GM19372 (cell line): ENCODE results near the gene ESYT1.
"Not testable (repeated sequence)": the region's sequence is repeated elsewhere in the genome, so short reads cannot be mapped to it uniquely, and the experiment has no call there.

Experiments
- ATAC-seq: cut with Tn5 transposase; IDR thresholded peaks from one replicate; pipeline ENCODE4 v1.9.1; 2021; ENCODE audit warnings: mild to moderate bottlenecking, low read depth, moderate library complexity; ENCODE audit not compliant: unreplicated experiment

The ESYT1 gene

DNA sequence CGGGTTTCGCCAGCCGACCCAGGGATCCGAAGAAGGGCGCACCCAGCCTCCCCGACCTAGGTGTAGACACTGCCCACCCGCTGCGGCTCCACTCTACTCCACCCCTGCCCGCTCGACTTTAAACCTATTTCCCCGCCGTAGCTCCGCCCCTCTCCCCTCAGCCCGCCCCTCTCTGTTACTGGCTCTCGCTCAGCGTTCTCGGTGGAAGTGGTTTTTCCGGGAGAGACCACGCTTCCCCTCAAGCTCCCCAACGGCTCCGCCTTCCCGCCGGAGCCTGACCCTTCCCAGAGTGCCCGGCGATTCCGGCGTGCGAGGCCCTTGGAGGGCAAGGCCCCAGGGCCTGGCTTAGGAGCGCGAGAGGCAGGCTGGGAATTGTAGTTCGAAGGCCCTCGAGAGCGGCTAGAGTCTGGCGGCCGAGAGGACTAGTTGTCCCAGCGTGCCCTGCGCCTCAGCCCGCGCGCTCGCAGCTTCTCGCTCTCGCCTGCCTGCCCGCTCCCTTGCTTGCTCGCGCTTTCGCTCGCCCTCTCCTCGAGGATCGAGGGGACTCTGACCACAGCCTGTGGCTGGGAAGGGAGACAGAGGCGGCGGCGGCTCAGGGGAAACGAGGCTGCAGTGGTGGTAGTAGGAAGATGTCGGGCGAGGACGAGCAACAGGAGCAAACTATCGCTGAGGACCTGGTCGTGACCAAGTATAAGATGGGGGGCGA is 23.8 kb upstream of the ESYT1 start, which contains the start of gene PA2G4:
TSS of gene PA2G4 (plus strand) at position 451 of the 706 bp plus-strand sequence. CDS start at position 630, 179 bp downstream.
- peak; percentile 92 for ATAC-seq

DNA sequence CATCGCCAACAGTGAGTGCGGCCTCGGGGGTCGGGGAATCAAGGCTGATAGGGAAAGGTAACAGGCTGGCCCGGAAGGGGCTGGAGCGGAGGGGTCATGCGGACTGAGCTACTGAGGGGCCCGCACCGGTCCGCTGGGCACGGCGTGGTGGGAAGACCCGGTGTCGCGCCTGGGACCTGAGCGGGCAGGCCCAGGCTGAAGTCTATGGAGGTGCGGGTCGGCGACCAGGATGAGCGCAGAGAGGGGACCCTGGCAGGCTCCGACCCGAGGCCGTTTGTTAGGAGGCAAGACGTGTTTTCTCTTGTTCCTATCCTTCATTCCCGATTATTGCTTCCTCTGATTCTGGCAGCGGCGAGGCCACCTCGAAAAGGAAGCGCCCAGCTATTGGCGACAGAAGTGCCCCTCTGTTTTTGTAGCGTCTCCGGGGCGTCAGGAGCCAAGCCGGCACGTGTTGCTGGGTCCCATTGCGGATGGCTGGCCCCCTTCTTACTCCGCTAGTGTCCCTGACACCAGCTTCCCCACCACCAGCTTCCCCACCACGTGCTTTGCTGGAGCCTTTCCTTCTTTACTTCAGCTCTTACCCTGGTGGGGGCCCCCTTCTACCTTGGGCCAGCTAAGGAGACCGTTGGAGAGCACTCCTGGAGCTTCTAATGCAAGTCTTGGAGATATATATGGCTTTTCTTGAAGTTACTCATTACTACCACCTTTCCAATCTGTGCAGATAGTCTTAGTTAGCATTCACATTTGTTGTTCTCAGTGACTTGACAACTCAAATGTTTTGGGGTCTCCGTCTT is 23.1 kb upstream of the ESYT1 start:
- ATAC-seq = peak; percentile 3

DNA sequence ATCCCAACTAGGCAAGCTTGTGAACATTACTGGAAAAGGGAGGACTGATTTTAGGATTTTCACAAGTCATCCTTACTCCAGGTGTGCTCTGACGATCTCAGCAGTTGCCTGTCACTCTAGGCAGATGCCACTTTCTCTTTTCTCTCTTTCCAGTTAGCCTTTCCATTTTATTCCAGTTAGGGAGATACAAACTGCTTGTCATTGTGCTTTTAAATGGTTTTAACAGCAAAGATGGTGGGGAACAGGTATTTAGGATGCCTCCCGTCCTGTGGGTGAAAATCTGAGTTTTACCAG is 22.5 kb upstream of the ESYT1 start:
- no peak for ATAC-seq

DNA sequence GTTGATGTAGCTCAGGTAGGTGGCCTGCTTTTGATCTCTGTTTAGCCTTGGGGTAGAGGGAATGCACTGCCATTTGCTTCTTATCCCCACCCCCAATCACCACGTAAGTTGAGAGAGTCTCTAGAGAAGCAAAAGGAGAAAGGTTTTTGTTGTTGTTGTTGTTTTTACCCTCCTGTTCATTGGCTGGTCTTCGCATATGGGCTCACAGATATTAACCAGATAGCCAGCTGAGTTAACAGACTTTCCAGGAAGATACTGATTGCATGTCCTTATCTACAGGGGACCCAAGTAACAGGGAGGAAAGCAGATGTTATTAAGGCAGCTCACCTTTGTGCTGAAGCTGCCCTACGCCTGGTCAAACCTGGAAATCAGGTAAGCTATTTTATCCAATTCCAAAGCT is 20.8 kb upstream of the ESYT1 start:
- ATAC-seq = no peak

DNA sequence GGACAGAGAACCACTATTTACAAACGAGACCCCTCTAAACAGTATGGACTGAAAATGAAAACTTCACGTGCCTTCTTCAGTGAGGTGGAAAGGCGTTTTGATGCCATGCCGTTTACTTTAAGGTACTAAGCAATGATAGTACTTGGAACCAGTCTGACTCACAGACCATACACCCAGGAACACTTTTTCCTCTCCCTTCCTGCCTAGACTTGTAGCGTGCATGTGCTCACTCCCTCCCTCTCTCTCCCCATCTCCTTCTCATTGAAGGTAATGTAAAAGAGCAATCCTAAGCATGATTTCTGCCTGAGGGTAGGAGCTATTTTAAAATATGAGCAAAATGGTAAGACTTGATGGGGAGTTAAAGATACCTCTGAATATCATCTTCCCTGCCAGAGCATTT is 17.5 kb upstream of the ESYT1 start:
- no peak for ATAC-seq

DNA sequence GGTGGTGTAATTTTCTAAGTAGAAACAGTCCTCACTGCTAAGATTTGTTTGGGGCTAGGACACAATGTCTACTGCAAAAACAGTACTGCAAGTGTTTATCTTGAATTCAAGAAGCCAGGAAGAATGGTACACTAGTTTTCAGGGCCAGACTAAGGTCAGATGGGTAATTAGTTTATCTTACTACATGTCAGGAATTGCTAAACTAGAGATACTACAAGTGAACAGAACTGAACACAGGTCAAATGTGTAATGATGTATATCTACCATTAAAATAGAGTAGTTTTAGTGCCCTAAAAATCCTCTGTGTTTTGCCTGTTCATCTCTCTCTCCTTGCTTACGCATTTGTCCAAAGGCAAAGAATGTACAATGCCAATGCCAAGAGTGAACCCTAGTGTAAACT is 14.0 kb upstream of the ESYT1 start:
- ATAC-seq = no peak

DNA sequence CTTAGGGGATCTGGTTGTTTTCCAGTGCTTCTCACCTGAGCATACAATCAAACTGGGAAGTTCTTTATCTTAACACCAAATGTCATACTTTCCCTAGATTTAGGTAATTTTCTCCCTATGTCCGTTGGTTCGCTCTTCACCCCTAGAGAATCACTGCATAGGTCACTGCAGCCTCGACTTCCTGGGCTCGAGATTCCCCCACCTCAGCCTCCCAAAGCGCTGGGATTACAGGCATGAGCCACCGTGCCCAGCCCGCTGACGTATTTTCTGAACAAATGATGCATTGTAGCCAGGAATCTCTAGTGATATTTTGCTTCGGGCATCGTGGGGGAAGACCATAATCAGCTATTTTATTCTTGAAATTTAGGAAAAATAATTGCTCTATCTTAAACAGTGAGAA is 12.7 kb upstream of the ESYT1 start:
- no peak for ATAC-seq

GRCh38 chr12:56116267-56117081 is 11.6 kb upstream of the ESYT1 start, which contains the start of gene RPL41:
RPL41 (plus strand) TSS chr12:56116633.
- ATAC-seq = peak; percentile 43

DNA sequence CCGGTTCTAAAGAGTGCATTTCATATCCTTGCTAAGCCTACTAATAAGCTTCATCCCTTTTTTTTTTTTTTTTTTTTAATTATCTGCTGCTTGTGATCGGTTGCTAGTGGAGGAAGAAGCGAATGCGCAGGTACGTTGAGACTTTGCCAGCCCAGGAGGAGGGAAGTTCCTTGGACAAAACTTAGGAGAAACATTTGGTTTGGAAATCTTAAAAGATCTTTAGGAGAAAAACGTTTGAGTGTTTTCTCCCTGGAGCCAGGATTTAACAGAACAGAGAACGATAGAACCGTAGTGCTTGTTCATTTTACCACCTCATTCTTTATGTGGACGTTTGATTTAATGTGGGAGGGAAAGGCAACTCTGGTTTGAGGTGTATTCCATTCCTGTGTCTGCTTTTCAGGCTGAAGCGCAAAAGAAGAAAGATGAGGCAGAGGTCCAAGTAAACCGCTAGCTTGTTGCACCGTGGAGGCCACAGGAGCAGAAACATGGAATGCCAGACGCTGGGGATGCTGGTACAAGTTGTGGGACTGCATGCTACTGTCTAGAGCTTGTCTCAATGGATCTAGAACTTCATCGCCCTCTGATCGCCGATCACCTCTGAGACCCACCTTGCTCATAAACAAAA is 10.9 kb upstream of the ESYT1 start:
- ATAC-seq = not testable (repeated sequence)

GRCh38 chr12:56117778-56118687 is 10.0 kb upstream of the ESYT1 start, which contains the start of gene ZC3H10:
ZC3H10 (plus strand) TSS chr12:56118266; CDS start chr12:56120563, 2,297 bp downstream.
- peak; percentile 74 for ATAC-seq

DNA sequence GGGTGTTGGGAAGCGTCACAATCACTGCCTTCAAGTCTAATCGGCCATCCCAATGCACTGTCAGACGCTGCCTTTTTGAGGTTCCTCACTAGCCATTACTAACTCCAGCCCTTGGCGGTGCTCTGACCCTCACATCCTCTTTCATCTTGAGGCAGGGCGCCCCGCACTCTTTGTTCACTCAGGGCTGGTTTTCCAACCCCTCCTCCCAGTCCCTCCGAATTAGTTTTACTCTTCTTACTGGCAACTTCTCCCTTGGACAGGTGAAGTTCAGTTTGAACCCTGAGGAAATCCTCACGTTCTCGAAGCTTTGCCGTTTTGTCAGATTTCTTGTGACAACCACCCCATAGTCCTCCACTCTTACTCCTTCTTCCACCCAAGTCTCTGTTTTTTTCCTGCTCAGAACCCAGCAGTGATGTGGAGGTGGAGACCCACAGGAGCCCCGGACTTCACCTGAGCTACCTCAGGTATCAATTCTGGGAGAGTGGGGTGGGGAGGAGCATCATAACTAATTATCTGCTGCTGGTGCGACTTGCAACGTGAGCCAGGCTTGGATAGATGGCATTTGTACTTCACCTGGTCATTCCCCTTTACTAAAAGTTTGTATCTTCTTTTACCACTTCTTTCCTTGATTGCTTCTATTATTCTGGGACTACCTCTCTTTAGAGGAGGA is 9.2 kb upstream of the ESYT1 start:
- no peak for ATAC-seq

- no peak for ATAC-seq
These were observed 8.7 kb upstream of the ESYT1 start for GRCh38 chr12:56119361-56119796.

DNA sequence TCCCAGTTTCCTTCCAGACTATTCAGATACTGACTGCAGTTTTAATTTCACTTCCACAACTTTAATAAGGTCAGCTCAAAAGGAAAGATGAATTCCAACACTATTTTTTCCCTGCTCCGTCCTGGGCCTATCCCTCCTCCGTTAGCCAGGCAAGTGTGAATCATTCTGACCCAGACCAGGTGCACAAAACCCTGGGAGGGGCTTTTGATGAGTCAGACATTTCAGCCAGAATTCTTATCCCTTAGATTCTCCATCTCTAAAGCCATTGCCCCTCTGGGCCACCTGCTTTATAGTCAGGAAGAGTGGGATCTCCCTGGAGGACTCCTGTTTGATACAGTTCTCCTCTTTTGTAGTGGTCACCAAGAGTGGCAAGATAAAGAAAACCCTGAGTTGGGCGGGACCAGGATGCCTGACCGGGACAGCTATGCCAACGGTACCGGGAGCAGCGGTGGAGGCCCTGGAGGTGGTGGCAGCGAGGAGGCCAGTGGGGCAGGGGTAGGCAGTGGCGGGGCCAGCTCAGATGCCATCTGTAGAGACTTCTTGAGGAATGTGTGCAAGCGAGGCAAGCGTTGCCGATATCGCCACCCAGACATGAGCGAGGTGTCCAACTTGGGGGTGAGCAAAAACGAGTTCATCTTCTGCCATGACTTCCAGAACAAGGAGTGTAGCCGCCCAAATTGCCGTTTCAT is 7.8 kb upstream of the ESYT1 start:
- no peak for ATAC-seq

GRCh38 chr12:56121204-56121870 is 6.7 kb upstream of the ESYT1 start:
- ATAC-seq = no peak

GRCh38 chr12:56122637-56123036 is 5.4 kb upstream of the ESYT1 start:
- ATAC-seq = no peak

- ATAC-seq = no peak
These were observed 3.9 kb upstream of the ESYT1 start for GRCh38 chr12:56124133-56124532.

- ATAC-seq = no peak
These were observed 1.3 kb upstream of the ESYT1 start for GRCh38 chr12:56126732-56127239.

GRCh38 chr12:56127485-56127887 is 581 bp upstream of the ESYT1 start:
- no peak for ATAC-seq
